HEK293 (cell line): Measurements from ENCODE around the gene LIN37.

Source experiments
- GLIS1 ChIP-seq: fragments of 450-650 bp; formaldehyde crosslinking; IDR thresholded peaks from 2 replicates; pipeline ENCODE4 v1.5.1; 2016; ENCODE audit warnings: missing biosample characterization, missing genetic modification characterization
- HOXA7 ChIP-seq: sonication (generic); formaldehyde crosslinking; IDR thresholded peaks from 2 replicates; pipeline ENCODE4 v1.8.1; 2022; ENCODE audit warnings: missing genetic modification reagents, borderline replicate concordance
- HOXD13 ChIP-seq: sonication (generic); formaldehyde crosslinking; IDR thresholded peaks from 2 replicates; pipeline ENCODE4 v1.8.0; 2022; ENCODE audit warnings: missing genetic modification reagents, borderline replicate concordance
- KLF7 ChIP-seq: fragments of 450-650 bp; formaldehyde crosslinking; IDR thresholded peaks from 2 replicates; pipeline ENCODE4 v1.5.1; 2016; ENCODE audit warnings: missing biosample characterization, missing genetic modification characterization, borderline replicate concordance
- KLF8 ChIP-seq: fragments of 450-650 bp; formaldehyde crosslinking; IDR thresholded peaks from 2 replicates; pipeline ENCODE4 v1.5.1; 2016; ENCODE audit warnings: missing biosample characterization, missing genetic modification characterization
- MEIS1 ChIP-seq: sonication (generic); formaldehyde crosslinking; IDR thresholded peaks from 2 replicates; pipeline ENCODE4 v1.8.1; 2022; ENCODE audit warnings: missing genetic modification reagents, mild to moderate bottlenecking, borderline replicate concordance
- MYNN ChIP-seq: fragments of 450-650 bp; formaldehyde crosslinking; IDR thresholded peaks from 2 replicates; pipeline ENCODE4 v1.5.1; 2016; ENCODE audit warnings: missing biosample characterization, missing genetic modification characterization, borderline replicate concordance
- RBAK ChIP-seq: fragments of 450-650 bp; formaldehyde crosslinking; IDR thresholded peaks from 2 replicates; pipeline ENCODE4 v1.5.1; 2016; ENCODE audit warnings: missing biosample characterization, missing genetic modification characterization
- SP2 ChIP-seq: fragments of 450-650 bp; formaldehyde crosslinking; IDR thresholded peaks from 2 replicates; pipeline ENCODE4 v1.5.1; 2016; ENCODE audit warnings: missing biosample characterization, missing genetic modification characterization
- TRIM28 ChIP-seq: IDR thresholded peaks from 2 replicates; pipeline ENCODE4 v1.6.1; 2011; ENCODE audit warnings: low read length, control low read depth, borderline replicate concordance
- ZNF2 ChIP-seq: fragments of 450-650 bp; formaldehyde crosslinking; IDR thresholded peaks from 2 replicates; pipeline ENCODE4 v1.5.1; 2016; ENCODE audit warnings: missing biosample characterization, missing genetic modification characterization
- ZNF311 ChIP-seq: fragments of 450-650 bp; formaldehyde crosslinking; IDR thresholded peaks from 2 replicates; pipeline ENCODE4 v1.5.1; 2017; ENCODE audit warnings: missing biosample characterization, missing genetic modification characterization, borderline replicate concordance
- ZNF324 ChIP-seq: fragments of 450-650 bp; formaldehyde crosslinking; IDR thresholded peaks from 2 replicates; pipeline ENCODE4 v1.5.1; 2016; ENCODE audit warnings: missing biosample characterization, missing genetic modification characterization
- ZNF366 ChIP-seq: fragments of 450-650 bp; formaldehyde crosslinking; conservative IDR thresholded peaks from 2 replicates; pipeline ENCODE4 v1.5.1; 2016; ENCODE audit warnings: missing biosample characterization, missing genetic modification characterization
- ZNF391 ChIP-seq: fragments of 450-650 bp; formaldehyde crosslinking; IDR thresholded peaks from 2 replicates; pipeline ENCODE4 v1.5.1; 2016; ENCODE audit warnings: low read depth, missing biosample characterization, missing genetic modification characterization, borderline replicate concordance
- ZNF416 ChIP-seq: fragments of 450-650 bp; formaldehyde crosslinking; IDR thresholded peaks from 2 replicates; pipeline ENCODE4 v1.5.1; 2016; ENCODE audit warnings: missing biosample characterization, missing genetic modification characterization
- ZNF423 ChIP-seq: fragments of 450-650 bp; formaldehyde crosslinking; IDR thresholded peaks from 2 replicates; pipeline ENCODE4 v1.5.1; 2016; ENCODE audit warnings: missing biosample characterization, missing genetic modification characterization
- ZNF521 ChIP-seq: fragments of 450-650 bp; formaldehyde crosslinking; IDR thresholded peaks from 2 replicates; pipeline ENCODE4 v1.5.1; 2017; ENCODE audit warnings: missing biosample characterization, mild to moderate bottlenecking, missing genetic modification characterization
- ZNF529 ChIP-seq: fragments of 450-650 bp; formaldehyde crosslinking; IDR thresholded peaks from 2 replicates; pipeline ENCODE4 v1.5.1; 2017; ENCODE audit warnings: missing genetic modification characterization, missing biosample characterization; ENCODE audit not compliant: insufficient replicate concordance
- ZNF544 ChIP-seq: fragments of 450-650 bp; formaldehyde crosslinking; IDR thresholded peaks from 2 replicates; pipeline ENCODE4 v1.5.0; 2017; ENCODE audit warnings: missing biosample characterization, missing genetic modification characterization
- ZNF585B ChIP-seq: fragments of 450-650 bp; formaldehyde crosslinking; IDR thresholded peaks from 2 replicates; pipeline ENCODE4 v1.5.1; 2016; ENCODE audit warnings: missing biosample characterization, missing genetic modification characterization
- ZNF626 ChIP-seq: fragments of 450-650 bp; sonication (Bioruptor Pico); formaldehyde crosslinking; IDR thresholded peaks from 2 replicates; pipeline ENCODE4 v1.5.1; 2018; ENCODE audit warnings: missing biosample characterization, missing genetic modification characterization, inconsistent platforms
- ZNF670 ChIP-seq: fragments of 450-650 bp; formaldehyde crosslinking; IDR thresholded peaks from 2 replicates; pipeline ENCODE4 v1.5.1; 2016; ENCODE audit warnings: missing biosample characterization, missing genetic modification characterization, low read depth
- ZNF777 ChIP-seq: fragments of 450-650 bp; formaldehyde crosslinking; IDR thresholded peaks from 2 replicates; pipeline ENCODE4 v1.5.1; 2017; ENCODE audit warnings: missing biosample characterization, missing genetic modification characterization, borderline replicate concordance
- ZNF791 ChIP-seq: fragments of 450-650 bp; formaldehyde crosslinking; IDR thresholded peaks from 2 replicates; pipeline ENCODE4 v1.5.1; 2016; ENCODE audit warnings: missing biosample characterization, missing genetic modification characterization
- ZNF843 ChIP-seq: fragments of 450-650 bp; formaldehyde crosslinking; IDR thresholded peaks from 2 replicates; pipeline ENCODE4 v1.5.1; 2016; ENCODE audit warnings: missing biosample characterization, missing genetic modification characterization
- TF ChIP-seq, protein P1 (sequence below): fragments of 450-650 bp; formaldehyde crosslinking; IDR thresholded peaks from 2 replicates; pipeline ENCODE4 v1.5.1; 2016; ENCODE audit warnings: missing biosample characterization, missing genetic modification characterization
- TF ChIP-seq, protein P2 (sequence below): fragments of 450-650 bp; formaldehyde crosslinking; IDR thresholded peaks from 2 replicates; pipeline ENCODE4 v1.5.1; 2016; ENCODE audit warnings: missing biosample characterization, missing genetic modification characterization, borderline replicate concordance

LIN37 gene

DNA sequence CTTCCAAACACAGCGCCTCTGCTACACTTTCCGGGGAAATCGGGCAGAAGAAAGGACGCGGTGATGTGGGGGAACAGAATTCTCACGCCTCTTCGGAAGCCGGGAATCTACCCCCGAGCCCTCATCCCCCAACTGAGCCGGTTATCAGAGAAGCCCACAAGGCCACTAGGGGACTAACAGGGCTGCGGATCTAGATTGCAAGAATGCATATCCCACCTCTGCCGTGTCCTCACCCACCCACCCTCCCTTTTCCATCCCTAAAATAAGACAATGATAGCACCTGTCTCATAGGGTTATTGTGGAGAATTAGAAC lies 7.2 kb upstream of the LIN37 start (continued):
- TF ChIP-seq, protein P1, sequence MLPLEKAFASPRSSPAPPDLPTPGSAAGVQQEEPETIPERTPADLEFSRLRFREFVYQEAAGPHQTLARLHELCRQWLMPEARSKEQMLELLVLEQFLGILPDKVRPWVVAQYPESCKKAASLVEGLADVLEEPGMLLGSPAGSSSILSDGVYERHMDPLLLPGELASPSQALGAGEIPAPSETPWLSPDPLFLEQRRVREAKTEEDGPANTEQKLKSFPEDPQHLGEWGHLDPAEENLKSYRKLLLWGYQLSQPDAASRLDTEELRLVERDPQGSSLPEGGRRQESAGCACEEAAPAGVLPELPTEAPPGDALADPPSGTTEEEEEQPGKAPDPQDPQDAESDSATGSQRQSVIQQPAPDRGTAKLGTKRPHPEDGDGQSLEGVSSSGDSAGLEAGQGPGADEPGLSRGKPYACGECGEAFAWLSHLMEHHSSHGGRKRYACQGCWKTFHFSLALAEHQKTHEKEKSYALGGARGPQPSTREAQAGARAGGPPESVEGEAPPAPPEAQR (tag by site-specific recombination): no peak
- TF ChIP-seq, protein P2, sequence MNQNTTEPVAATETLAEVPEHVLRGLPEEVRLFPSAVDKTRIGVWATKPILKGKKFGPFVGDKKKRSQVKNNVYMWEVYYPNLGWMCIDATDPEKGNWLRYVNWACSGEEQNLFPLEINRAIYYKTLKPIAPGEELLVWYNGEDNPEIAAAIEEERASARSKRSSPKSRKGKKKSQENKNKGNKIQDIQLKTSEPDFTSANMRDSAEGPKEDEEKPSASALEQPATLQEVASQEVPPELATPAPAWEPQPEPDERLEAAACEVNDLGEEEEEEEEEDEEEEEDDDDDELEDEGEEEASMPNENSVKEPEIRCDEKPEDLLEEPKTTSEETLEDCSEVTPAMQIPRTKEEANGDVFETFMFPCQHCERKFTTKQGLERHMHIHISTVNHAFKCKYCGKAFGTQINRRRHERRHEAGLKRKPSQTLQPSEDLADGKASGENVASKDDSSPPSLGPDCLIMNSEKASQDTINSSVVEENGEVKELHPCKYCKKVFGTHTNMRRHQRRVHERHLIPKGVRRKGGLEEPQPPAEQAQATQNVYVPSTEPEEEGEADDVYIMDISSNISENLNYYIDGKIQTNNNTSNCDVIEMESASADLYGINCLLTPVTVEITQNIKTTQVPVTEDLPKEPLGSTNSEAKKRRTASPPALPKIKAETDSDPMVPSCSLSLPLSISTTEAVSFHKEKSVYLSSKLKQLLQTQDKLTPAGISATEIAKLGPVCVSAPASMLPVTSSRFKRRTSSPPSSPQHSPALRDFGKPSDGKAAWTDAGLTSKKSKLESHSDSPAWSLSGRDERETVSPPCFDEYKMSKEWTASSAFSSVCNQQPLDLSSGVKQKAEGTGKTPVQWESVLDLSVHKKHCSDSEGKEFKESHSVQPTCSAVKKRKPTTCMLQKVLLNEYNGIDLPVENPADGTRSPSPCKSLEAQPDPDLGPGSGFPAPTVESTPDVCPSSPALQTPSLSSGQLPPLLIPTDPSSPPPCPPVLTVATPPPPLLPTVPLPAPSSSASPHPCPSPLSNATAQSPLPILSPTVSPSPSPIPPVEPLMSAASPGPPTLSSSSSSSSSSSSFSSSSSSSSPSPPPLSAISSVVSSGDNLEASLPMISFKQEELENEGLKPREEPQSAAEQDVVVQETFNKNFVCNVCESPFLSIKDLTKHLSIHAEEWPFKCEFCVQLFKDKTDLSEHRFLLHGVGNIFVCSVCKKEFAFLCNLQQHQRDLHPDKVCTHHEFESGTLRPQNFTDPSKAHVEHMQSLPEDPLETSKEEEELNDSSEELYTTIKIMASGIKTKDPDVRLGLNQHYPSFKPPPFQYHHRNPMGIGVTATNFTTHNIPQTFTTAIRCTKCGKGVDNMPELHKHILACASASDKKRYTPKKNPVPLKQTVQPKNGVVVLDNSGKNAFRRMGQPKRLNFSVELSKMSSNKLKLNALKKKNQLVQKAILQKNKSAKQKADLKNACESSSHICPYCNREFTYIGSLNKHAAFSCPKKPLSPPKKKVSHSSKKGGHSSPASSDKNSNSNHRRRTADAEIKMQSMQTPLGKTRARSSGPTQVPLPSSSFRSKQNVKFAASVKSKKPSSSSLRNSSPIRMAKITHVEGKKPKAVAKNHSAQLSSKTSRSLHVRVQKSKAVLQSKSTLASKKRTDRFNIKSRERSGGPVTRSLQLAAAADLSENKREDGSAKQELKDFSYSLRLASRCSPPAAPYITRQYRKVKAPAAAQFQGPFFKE (tag by site-specific recombination): no peak
- TF ChIP-seq ZNF626 (tag by site-specific recombination): no peak
- TF ChIP-seq ZNF416 (tag by site-specific recombination): no peak
- 0 out of 2 replicates have a peak, but pooled peaks have one; percentile 1 for TF ChIP-seq TRIM28
- TF ChIP-seq ZNF670 (tag by site-specific recombination): no peak
- TF ChIP-seq ZNF366 (tag by site-specific recombination): no peak
- TF ChIP-seq ZNF585B: no peak
- TF ChIP-seq HOXD13 (CRISPR knock-in tag): no peak
- no peak for TF ChIP-seq ZNF529 (tag by site-specific recombination)
- TF ChIP-seq GLIS1: 0 out of 2 replicates have a peak, but pooled peaks have one; percentile 67
- TF ChIP-seq ZNF544 (tag by site-specific recombination): no peak
- no peak for TF ChIP-seq MEIS1 (CRISPR knock-in tag)
- TF ChIP-seq ZNF791 (tag by site-specific recombination): no peak
- TF ChIP-seq KLF7: no peak
- 0 out of 2 replicates have a peak, but pooled peaks have one; percentile 6 for TF ChIP-seq ZNF843 (tag by site-specific recombination)
- TF ChIP-seq ZNF391 (tag by site-specific recombination): peak; percentile 10; the same call in 1 of the 2 replicates
- TF ChIP-seq ZNF521 (tag by site-specific recombination): no peak
- TF ChIP-seq ZNF324 (tag by site-specific recombination): no peak
- no peak for TF ChIP-seq MYNN
- 0 out of 2 replicates have a peak, but pooled peaks have one; percentile 11 for TF ChIP-seq ZNF423 (tag by site-specific recombination)
- 0 out of 2 replicates have a peak, but pooled peaks have one; percentile 7 for TF ChIP-seq ZNF2 (tag by site-specific recombination)
- TF ChIP-seq SP2 (tag by site-specific recombination): no peak
- no peak for TF ChIP-seq ZNF777
- no peak for TF ChIP-seq ZNF311 (tag by site-specific recombination)
- no peak for TF ChIP-seq RBAK (tag by site-specific recombination)
- TF ChIP-seq KLF8 (tag by site-specific recombination): no peak
- no peak for TF ChIP-seq HOXA7 (CRISPR knock-in tag)
